HG02798 (cell line): ENCODE data around the gene DRG2.

ENCODE experiments used
- ATAC-seq: cut with Tn5 transposase; IDR thresholded peaks from one replicate; pipeline ENCODE4 v1.9.1; 2021; ENCODE audit warnings: mild to moderate bottlenecking; ENCODE audit not compliant: unreplicated experiment, poor library complexity

DRG2 gene

DNA sequence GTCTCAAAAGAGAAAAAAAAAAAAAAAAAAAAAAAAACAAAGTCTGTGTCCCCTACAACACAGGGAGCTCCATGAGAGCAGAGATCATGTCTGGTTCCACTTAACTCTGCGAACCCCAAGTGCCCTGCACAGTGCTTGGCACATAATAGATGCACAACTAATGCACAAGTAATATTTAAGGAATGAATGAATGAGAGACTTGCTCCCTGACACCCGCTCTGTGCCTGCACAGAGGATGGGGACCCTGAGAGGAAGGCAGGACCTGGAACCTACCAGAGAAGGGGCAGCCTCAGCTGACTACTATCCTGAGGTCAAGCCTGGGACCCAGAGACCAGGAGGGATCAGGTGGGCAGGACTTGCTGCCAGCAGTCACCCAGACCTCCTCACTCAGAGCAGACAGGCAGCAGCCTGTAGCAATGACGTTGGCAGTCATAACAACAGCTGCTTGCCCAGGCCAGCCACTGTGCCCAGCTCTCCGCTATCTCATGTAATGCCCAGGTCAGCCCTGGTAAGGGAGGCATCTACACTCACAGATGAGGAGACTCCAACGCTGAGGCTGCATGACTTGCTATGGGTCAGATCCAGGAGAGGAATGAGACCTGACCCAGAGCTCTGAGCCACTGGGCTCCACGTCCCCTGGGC, 23.7 kb downstream of the DRG2 start:
- ATAC-seq = no peak

- no peak for ATAC-seq
Measured at GRCh38 chr17:18115517-18115916, 27.8 kb downstream of the DRG2 start.

- no peak for ATAC-seq
Measured at GRCh38 chr17:18116078-18116477, 28.3 kb downstream of the DRG2 start.

- ATAC-seq = no peak
Measured at GRCh38 chr17:18117533-18117932, 29.8 kb downstream of the DRG2 start.

DNA sequence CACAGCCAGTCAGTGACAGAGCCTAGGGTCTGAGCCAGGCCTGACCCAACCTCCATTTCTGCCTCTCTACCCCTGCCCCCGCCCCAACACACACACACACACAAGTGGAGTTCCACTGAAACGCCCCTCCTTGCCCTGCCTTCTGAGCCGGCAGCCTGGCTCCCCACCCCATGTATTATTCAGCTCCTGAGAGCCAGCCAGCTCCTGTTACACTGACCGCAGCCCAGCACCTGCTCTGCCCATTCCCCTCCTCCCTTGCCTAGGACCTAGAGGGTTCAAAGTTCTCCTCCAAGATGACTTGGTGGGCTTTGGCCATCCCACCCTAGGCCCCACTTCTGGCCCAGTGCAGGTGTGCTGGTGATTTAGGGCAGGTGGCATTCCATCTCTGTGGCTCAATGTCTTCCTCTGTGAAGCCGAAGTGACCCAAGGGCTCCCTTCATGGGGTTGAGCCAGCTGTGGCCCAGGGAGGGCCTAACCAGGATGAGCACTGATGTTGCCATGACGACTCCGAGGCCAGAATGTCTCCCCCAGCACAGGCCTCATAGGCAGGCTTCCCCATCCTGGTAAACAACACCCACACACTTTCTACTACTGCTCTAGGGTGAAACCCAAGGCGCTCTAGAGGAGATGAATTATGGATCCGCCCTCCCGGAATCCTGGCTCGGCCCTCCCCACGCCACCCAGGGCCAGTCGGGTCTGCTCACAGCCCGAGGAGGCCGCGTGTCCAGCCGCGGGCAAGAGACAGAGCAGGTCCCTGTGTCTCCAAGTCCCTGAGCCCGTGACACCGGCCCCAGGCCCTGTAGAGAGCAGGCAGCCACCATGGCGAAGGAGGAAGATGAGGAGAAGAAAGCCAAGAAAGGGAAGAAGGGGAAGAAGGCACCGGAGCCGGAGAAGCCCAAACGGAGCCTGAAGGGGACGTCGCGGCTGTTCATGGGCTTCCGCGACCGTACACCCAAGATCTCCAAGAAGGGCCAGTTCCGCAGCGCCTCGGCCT, 30.5 kb downstream of the DRG2 start:
- ATAC-seq = no peak

DNA sequence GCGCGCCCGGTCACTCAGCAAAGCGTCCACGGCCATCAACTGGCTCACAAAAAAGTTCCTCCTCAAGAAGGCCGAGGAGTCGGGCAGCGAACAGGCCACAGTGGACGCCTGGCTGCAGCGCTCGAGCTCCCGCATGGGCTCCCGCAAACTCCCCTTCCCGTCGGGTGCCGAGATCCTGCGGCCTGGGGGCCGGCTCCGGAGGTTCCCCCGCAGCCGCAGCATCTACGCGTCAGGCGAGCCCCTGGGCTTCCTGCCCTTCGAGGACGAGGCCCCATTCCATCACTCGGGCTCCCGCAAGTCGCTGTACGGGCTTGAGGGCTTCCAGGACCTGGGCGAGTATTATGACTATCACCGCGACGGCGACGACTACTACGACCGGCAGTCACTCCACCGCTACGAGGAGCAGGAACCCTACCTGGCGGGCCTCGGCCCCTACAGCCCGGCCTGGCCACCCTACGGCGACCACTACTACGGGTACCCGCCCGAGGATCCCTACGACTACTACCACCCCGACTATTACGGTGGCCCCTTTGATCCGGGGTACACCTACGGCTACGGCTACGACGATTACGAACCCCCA, 31.5 kb downstream of the DRG2 start:
- ATAC-seq = no peak

- no peak for ATAC-seq
Measured at GRCh38 chr17:18119938-18120337, 32.2 kb downstream of the DRG2 start.

- ATAC-seq = no peak
Measured at GRCh38 chr17:18120461-18121017, 32.8 kb downstream of the DRG2 start.

DNA sequence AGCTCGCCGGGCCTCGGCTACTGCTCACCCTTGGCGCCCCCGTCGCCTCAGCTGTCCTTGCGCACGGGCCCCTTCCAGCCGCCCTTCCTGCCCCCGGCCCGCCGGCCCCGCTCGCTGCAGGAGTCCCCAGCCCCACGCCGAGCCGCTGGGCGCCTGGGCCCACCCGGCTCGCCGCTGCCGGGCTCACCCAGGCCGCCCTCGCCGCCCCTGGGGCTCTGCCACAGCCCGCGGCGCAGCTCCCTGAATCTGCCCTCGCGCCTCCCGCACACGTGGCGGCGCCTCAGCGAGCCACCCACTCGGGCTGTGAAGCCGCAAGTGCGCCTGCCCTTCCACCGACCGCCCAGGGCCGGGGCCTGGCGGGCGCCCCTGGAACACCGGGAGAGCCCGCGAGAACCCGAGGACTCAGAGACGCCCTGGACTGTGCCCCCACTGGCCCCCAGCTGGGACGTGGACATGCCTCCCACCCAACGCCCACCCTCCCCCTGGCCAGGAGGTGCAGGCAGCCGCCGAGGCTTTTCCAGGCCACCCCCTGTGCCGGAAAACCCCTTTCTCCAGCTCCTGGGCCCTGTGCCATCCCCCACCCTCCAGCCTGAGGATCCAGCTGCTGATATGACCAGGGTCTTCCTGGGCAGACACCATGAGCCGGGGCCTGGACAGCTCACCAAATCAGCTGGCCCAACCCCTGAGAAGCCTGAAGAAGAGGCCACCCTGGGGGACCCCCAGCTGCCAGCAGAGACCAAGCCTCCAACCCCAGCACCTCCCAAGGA, 33.6 kb downstream of the DRG2 start:
- ATAC-seq = no peak

GRCh38 chr17:18122990-18123753, 35.4 kb downstream of the DRG2 start:
- no peak for ATAC-seq

DNA sequence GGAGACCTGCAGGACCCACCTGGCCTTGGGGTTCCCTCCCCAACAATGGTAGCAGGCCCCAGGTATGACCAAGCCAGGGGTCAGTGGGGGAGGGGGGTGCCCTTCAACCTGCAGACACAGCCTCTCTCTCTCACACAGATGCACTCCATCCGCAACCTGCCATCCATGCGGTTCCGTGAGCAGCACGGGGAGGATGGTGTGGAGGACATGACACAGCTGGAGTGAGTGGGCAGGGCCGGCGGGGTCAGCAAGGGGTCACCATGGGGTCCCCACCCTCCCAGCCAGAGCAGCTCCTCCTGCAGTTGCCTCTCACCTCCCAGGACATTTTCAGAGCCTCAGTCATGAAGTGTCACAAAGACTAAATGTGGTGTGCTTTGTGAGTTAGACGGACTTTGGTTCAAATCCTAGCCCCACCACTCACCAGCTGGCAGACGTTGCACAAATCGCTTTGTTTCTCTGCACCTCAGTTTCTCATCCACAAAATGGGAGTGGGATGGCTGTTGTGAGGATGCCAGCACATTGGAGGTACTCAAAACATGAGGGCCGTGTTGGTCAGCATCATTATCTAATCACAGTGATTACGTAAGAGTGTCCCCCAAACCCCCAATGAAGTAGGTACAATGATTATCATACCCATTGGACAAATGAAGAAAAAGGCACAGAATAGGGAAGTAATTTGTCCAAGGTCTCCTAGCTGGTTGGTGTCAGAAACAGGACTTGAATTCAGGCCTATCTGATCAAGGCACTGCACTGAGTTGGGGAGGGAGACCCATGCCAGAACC, 36.8 kb downstream of the DRG2 start:
- ATAC-seq = no peak

DNA sequence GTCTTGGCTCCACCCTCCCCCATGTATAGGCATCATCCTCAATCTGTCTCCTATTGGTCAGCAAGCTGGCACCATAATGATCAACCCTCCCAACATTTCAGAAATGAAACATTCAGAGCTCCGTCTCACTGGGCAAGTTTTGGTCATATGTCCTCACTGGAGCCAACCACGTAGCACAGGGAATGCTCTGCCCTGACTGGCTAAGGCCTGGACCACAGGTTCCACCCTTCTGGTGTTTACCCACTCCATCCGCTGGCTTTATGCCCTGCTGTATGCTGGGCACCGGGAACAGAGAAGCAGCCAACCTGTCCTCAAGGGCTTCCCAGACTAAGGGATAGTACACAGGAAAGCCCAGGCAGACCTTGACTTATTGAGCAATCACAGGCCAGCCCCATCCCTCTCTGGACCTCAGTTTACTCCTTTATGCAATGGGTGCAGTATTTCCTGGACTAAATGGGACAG, 41.3 kb downstream of the DRG2 start:
- ATAC-seq = no peak

DNA sequence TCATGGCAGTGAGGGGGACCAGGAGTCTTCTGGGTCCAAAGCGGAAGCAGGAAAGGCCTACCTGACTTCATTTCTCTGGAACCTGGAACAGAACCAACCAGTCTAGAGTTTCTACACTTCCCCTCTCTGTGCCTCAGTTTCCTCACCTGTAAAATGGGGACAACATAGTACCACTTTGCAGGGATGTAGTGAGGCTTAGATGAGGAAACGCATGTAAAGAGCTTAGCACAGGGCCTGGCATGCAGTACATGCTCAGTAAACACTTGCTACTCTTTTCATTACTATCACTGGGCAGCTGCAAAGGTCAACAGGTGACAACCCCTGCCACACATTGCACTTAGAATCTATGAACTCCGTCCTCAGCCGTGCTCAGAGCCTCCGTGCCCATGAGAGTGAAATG, 45.0 kb downstream of the DRG2 start:
- ATAC-seq = no peak

DNA sequence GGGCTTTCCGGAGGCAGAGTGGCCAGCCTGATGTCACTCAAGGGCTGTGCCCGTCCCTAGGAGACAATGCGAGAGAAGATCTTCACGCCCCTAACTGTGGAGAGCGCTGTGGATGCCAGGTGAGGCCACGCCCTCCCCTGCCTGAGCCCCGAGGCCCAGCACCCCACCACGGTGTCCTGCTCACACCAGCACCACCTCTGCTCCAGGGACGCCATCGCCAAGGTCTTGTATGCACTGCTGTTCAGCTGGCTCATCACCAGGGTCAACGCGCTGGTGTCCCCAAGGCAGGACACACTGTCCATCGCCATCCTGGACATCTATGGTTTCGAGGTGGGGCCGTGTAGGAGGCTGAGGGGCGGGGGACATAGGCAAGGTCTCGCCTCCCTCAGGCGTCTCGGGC, 48.6 kb downstream of the DRG2 start:
- no peak for ATAC-seq

GRCh38 chr17:18138065-18138749, 50.5 kb downstream of the DRG2 start:
- ATAC-seq = no peak

GRCh38 chr17:18139092-18139491, 51.3 kb downstream of the DRG2 start:
- no peak for ATAC-seq

DNA sequence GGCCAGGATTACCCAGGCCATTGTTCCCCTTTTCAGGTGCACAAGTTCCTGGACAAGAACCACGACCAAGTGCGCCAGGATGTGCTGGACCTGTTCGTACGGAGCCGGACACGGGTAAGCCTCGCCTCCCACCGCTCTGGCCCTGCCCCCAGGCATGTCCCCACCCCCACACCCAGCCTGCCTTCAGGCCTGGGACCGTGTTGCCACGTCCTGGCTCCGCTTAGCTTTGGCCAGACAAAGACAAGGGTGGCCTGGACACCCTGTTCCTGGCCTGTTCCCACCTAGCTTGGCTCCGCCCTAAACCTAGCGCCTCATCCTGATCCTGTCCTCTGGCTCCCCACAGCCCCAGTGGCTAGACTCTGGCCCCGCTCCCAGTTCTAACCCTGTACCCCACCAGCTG, 51.8 kb downstream of the DRG2 start:
- ATAC-seq = no peak

- ATAC-seq = no peak
Measured at GRCh38 chr17:18139949-18140348, 52.2 kb downstream of the DRG2 start.
